Fibroblast of peridontal ligament (primary cell): ENCODE data around the gene LDLRAD3.

ENCODE experiments used
- DNase-seq: peaks from one replicate; pipeline ENCODE4 v3.0.0-alpha.2; 2010; ENCODE audit errors: extremely low read depth

Gene LDLRAD3

GRCh38 chr11:36238036-36238631, 294.3 kb downstream of the LDLRAD3 start:
- no peak for DNase-seq

GRCh38 chr11:36238881-36239280, 295.0 kb downstream of the LDLRAD3 start:
- no peak for DNase-seq

DNA sequence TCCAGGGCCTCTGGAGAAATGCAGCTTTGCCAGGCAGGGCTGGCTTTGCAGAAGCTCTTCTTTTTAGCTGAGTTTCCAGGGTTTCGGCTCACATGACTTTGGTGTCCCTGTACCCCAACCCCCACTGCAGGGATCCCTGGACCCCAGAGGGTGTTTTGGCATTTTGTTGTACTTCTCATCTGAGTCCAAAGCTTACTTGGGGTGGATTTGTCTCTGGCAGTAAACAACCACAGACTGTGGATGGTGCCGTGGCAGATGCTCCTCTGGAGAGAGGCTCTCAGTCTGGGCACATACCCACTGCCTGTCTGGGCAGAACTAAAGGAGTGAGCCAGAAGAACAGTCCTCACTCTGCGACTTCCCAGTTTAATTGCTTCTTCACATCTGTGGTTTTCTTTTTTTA, 295.8 kb downstream of the LDLRAD3 start:
- DNase-seq, result no peak

DNA sequence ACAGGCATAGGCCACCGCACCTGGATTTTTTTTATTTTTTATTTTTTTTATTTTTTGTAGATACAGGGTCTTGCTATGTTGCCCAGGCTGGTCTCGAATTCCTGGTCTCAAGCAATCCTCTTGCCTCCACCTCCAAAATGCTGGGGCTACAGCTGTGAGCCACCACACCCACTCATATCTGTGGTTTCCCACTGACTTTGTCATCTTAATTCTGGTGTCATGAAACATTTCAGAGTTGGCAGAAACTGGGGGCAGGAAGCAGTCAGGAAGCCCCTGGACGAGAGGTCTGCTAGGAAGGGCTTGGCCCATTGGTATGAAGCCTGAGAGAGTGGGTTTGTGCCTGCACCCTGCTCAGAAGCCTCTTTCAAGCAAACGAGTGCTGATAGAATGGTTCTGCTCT, 296.3 kb downstream of the LDLRAD3 start:
- no peak for DNase-seq

- no peak for DNase-seq
Measured at GRCh38 chr11:36240801-36241200, 296.9 kb downstream of the LDLRAD3 start.

- no peak for DNase-seq
Measured at GRCh38 chr11:36241497-36241896, 297.6 kb downstream of the LDLRAD3 start.

DNA sequence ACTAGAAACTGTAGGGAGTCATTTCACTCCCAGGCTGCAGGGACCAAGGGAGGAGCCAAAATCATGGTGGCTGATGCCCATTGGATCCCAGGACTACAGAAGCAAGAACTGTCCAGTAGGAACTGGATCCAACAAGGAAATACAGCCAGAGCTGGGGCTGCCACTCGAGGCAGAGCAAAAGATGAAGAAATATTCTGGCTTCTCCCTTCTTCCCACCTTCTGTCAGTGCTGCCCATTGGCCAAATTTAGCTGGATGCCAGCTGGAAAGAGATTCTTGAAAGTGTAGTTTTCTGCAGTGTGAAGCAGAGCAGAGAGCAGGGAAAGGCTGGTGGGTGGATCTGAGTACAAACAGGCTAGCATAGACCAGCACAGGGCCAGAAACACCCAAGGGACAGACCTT, 299.8 kb downstream of the LDLRAD3 start:
- no peak for DNase-seq

DNA sequence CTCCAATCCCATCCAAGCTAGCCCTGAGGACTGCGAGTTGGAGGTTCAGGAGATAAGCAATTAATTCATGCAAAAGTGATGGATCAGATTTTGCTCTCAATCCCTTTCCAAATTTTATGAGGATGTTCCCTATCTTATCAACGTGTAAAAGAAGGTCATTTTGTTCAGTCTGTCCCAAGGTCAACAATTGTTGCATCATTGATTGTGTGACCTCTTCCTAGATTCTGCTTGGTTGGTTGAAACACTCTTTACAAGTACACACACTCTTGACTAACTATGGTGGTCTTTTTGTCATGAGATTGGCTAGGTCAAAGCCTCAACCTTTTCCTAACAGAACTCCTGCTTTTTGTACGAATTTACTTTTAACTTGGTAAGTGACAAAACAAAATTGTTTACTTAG, 303.6 kb downstream of the LDLRAD3 start:
- no peak for DNase-seq

DNA sequence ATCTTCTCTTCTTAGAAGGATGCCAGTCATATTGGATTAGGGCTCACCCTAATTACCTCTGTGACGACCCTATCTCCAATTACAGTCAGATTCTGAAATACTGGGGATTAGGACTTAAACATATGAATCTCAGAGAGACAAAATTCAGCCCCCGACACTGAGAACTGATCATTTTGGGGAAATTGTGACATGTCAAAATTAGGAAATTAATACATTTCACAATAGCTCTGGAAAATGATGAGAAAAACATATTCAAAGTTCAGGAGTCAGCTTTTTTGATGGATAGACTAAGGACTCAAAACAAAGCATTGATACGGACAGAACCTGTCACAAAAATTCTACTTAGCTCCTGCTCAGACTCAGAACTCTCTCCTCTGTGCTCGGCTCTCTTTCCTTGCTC, 304.6 kb downstream of the LDLRAD3 start:
- no peak for DNase-seq

GRCh38 chr11:36249246-36249645, 305.4 kb downstream of the LDLRAD3 start:
- peak; percentile 80 for DNase-seq

- DNase-seq, result no peak
Measured at GRCh38 chr11:36251823-36252222, 308.0 kb downstream of the LDLRAD3 start.

DNA sequence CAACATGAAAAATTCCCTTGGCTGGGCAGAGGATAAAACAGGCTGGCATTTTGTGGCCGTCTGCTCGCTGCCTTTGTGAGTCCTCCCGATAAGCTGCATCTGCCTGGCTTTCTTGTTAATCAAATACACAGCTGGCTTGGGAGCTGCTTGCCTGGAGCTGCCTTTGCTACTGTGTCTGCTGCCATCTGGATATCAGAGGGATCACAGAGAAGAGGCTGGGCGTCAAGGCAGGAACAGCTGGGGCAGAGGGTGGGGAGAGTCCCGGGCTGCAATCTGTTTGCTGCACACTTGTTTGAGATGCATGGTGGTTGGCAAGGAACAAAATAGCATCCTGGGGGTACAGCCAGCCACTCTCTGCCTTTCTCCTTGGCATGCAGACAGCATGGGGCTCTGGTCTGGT, 309.4 kb downstream of the LDLRAD3 start:
- DNase-seq, result peak; percentile 15

- peak; percentile 41 for DNase-seq
Measured at GRCh38 chr11:36254713-36255112, 310.9 kb downstream of the LDLRAD3 start.

DNA sequence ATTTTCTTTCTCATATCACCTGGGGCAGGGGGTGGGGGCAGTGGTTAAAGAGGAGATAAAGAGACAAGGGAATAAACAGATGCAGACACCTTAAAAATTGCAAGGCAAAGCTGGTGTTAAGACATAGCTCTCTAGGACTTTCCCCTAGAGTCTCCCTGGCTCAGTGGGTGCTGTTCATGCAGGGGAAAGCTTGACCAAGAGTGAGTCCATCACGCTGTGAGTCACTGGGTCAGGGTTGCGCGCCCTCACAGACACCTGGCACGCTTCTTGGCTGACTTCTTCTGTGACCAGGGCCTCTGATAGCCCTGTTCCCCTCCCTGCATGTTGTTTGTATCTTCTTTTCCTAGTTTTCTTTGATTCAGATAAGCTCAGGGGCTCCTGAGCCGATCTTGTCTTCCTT, 313.5 kb downstream of the LDLRAD3 start:
- no peak for DNase-seq

GRCh38 chr11:36258730-36259360, 315.0 kb downstream of the LDLRAD3 start:
- DNase-seq, result peak; percentile 73

DNA sequence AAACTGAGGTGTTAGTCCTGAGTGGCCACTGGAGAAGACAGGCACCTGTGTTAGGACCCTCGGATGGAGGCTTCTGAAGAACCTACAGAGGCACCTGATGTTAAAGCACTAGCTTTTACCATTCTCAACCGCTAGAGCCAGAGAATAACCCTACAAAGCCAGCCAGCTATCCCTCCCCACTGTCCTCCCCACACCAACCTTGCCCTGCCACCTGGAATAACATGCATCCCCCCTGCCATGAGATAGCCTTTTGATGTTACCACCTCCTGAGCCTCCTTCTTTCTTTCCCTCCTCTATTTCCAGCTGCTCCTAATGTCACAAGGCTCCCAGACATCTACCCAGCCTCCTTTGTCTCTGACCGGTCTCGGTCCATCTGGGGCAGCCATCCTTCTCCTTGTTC, 317.2 kb downstream of the LDLRAD3 start:
- DNase-seq, result no peak

DNA sequence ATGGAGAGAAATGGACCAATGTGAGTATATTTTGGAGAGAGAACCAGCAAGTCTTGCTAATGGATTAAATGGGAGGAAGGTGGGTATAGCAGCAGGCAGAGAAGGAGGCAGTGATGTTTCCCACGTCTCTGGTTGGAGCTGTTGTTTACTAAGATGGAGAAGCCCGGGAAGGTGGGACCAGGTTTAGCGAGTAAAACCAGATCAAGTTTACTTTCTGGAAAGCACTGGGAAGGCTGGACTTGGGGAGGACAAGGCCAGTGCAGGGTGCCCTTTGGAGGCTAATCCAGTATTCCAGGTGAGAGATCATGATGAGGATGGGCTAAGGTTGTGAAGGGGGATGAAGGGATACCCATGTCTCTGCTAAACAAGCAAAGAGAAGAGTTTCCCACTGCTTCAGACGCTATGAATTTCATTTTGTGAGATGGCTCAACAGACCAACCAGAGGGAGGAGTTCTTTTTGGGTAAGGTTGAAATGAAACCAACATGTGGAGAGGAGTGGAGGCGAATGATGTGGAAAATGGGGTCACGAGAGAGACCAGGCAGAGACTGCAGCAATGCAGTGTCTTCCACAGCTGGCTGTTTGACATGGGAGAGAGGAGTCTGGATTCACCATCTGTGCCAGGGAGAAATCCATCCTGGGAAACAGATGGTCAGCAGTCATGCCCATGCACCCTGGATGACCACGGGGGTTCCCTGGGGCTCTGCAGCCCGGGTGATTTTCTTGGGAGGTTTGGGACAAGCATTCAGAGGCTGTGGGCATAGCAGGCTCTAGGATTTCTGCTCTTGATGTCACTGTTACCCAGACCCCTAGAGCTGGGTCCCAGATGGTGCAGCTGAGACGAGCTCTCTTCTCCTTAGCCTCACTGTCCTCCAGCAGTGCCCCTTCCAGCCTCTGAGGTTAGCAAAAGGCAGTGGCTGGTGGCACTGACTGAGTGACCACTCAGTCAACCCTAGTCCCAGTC, 320.4 kb downstream of the LDLRAD3 start:
- no peak for DNase-seq

GRCh38 chr11:36264973-36265344, 321.1 kb downstream of the LDLRAD3 start:
- no peak for DNase-seq

DNA sequence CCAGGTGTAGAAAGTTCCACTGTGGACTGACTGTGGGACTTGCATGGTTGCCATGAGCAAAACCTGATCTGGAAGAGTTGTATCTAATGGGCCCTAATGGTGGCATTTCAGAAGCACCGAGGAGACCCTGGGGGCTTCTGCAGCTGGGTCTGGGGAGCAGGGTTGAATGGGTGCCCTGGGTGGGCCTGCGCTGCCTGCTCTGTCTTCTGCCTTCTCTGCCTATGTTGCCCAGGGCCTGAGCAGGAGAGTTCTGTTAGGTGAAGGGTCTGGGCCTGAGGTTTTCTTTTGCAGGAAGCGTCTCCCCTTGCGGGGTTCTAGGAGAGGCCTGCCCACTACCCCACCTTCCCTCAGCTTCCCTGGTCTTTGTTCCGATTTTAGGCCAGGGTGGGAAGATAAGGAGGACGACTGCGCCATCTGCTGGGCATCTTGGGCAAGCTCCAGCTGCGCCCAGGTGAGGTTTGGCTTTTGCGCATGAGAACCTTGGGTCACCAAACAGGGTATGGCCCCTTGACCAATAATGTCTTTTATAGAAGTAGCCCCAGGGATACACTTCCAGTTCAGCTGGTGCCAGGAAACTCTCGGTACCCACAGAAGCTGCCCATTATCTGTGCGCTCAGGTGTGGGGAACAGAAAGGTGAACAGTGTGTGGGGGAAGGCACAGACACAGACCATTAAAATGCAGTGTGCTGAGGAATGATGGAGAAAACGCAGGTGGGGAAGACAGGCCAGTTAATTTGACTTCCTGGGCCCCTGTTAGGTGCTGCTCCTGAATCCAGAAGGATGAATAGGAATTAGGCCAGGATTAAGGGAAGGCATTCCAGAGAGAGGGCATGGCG, 322.1 kb downstream of the LDLRAD3 start:
- peak; percentile 52 for DNase-seq

GRCh38 chr11:36266767-36267166, 322.9 kb downstream of the LDLRAD3 start:
- DNase-seq, result peak; percentile 33

DNA sequence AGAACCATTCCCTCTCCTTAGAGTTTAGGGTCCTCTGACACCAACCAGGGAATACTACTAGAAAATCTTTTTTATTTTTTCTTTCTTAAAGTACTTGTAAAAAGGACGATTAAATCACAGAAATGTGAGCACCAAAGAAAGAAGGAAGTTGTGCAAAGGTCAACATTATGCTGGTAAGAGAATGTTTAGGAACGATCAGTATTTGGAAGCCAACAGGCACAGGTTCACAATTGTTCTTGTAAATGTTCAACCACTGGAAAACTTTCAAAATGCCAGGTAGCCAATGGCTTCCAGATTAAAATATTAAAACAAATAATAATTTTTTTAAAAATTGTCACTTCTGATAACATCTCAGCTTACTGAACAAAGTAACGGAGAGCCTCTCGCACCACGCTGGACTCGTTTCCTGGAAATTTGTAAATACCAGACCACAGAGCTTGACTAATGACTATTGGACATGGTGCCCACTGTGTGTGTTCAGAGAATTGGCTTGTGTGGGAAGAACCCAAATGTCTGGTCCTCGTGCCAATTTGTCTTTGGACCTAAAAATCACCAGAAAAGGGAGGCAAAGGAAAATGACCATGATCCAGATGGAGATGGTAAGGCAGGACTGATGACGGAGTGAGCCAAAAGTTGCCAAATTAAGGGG, 324.6 kb downstream of the LDLRAD3 start:
- no peak for DNase-seq
